Measurements from ENCODE around the gene SEZ6L2.
"Not testable (repeated sequence)": the region's sequence is repeated elsewhere in the genome, so short reads cannot be mapped to it uniquely, and the experiment has no call there.

The SEZ6L2 gene

DNA sequence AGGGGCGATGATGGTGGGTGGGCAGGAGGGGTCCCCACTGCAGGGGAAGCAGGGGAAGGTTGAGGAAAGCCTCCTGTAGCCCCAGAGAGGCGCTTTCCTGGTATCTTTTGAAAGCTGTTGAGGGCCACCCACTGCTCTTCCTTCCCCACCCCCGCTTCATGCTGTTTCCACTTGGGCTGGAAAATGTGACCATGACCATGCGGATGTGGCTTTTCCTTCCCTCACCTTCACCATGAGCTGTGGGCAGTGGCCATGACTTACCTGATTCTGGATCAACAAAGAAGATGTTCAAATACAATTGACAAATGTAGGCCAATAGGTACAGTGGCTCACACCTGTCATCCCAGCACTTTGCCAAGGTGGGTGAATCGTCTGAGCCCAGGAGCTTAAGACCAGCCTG is 65.3 kb downstream of the SEZ6L2 start:
- Histone ChIP-seq H3K27ac (ENCODE audit: extremely low read depth, low read depth, low read length) (no peak overlapping the region), H3K4me3 (ENCODE audit: low read depth, low read length) (no peak overlapping the region), H3K9me3 (ENCODE audit: control insufficient read depth, insufficient read depth, low read depth, low read length) (no peaks in the 10 kb centered on the region), H3K36me3 (ENCODE audit: control insufficient read depth in 2 of 2, insufficient read depth in 1 of 2, low read length in 2 of 2) (peaks cover 0 to 5% of the 10 kb centered on the region in 2 experiments; a peak in 1 of 3 replicates), H3K4me1 (ENCODE audit: control insufficient read depth, insufficient read depth, low read length) (no peaks in the 10 kb centered on the region)
- ChIA-PET POLR2A (no interaction called here), CTCF (interaction anchor here (0.6 to 6.5 kb wide), 2 partner anchors 14 to 1180 kb away, joined by 6 to 67 read pairs; no protein-coding TSS in a partner anchor)
- TF ChIP-seq ZNF521 (tag by site-specific recombination; IDR thresholded peaks at IDR 0.05) (no peak), ZNF24 (tag by site-specific recombination; IDR thresholded peaks at IDR 0.05) (no peak), ZNF645 (tag by site-specific recombination; IDR thresholded peaks at IDR 0.05) (no peak), ZNF621 (tag by site-specific recombination; IDR thresholded peaks at IDR 0.05) (no peak), ZFP41 (tag by site-specific recombination; IDR thresholded peaks at IDR 0.05; ENCODE audit: borderline replicate concordance) (no peak), ZNF391 (tag by site-specific recombination; IDR thresholded peaks at IDR 0.05; ENCODE audit: borderline replicate concordance, low read depth) (no peak), ZNF311 (tag by site-specific recombination; IDR thresholded peaks at IDR 0.05; ENCODE audit: borderline replicate concordance) (no peak), ZNF292 (tag by site-specific recombination; IDR thresholded peaks at IDR 0.05; ENCODE audit: borderline replicate concordance, low read depth) (no peak), KLF1 (tag by site-specific recombination; IDR thresholded peaks at IDR 0.05) (no peak), ZNF404 (tag by site-specific recombination; IDR thresholded peaks at IDR 0.05) (no peak), ZNF549 (tag by site-specific recombination; IDR thresholded peaks at IDR 0.05) (no peak)
- TF ChIP-seq, protein P1, sequence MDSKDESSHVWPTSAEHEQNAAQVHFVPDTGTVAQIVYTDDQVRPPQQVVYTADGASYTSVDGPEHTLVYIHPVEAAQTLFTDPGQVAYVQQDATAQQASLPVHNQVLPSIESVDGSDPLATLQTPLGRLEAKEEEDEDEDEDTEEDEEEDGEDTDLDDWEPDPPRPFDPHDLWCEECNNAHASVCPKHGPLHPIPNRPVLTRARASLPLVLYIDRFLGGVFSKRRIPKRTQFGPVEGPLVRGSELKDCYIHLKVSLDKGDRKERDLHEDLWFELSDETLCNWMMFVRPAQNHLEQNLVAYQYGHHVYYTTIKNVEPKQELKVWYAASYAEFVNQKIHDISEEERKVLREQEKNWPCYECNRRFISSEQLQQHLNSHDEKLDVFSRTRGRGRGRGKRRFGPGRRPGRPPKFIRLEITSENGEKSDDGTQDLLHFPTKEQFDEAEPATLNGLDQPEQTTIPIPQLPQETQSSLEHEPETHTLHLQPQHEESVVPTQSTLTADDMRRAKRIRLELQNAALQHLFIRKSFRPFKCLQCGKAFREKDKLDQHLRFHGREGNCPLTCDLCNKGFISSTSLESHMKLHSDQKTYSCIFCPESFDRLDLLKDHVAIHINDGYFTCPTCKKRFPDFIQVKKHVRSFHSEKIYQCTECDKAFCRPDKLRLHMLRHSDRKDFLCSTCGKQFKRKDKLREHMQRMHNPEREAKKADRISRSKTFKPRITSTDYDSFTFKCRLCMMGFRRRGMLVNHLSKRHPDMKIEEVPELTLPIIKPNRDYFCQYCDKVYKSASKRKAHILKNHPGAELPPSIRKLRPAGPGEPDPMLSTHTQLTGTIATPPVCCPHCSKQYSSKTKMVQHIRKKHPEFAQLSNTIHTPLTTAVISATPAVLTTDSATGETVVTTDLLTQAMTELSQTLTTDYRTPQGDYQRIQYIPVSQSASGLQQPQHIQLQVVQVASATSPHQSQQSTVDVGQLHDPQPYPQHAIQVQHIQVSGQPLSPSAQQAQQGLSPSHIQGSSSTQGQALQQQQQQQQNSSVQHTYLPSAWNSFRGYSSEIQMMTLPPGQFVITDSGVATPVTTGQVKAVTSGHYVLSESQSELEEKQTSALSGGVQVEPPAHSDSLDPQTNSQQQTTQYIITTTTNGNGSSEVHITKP (tag by site-specific recombination; IDR thresholded peaks at IDR 0.05): no peak

DNA sequence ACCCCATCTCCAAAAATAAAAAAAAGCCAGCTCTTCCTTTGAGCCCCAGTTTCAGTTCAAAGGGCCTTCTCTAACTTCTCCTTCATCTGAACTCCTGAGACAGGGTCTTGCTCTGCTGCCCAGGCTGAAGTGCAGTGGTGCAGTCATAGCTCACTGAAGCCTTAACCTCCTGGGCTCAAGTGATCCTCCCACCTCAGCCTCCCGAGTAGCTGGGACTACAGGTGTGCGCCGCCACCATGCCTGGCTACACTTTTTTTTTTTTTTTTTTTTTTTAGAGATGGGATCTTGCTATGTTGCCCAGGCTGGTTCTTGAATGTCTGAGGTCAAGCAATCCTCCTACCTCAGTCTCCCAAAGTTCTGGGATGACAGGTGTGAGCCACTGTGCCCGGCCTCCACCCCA is 66.1 kb downstream of the SEZ6L2 start:
- ChIA-PET POLR2A (interaction anchor here (0.6 kb wide), 1 partner anchor 194 kb away, joined by 3 read pairs; no protein-coding TSS in a partner anchor), CTCF (interaction anchor here (0.6 to 1.2 kb wide), 2 partner anchors 15 to 186 kb away, joined by 4 to 10 read pairs; no protein-coding TSS in a partner anchor)
- not testable (repeated sequence) for H3K4me3 ChIP-seq (ENCODE audit: low read depth, low read length); H3K9me3 ChIP-seq (ENCODE audit: control insufficient read depth, insufficient read depth, low read depth, low read length); H3K4me1 ChIP-seq (ENCODE audit: control insufficient read depth, insufficient read depth, low read length); H3K36me3 ChIP-seq (ENCODE audit: control insufficient read depth in 2 of 2, insufficient read depth in 1 of 2, low read length in 2 of 2); H3K27ac ChIP-seq (ENCODE audit: extremely low read depth, low read depth, low read length)
- TF ChIP-seq, protein P2, sequence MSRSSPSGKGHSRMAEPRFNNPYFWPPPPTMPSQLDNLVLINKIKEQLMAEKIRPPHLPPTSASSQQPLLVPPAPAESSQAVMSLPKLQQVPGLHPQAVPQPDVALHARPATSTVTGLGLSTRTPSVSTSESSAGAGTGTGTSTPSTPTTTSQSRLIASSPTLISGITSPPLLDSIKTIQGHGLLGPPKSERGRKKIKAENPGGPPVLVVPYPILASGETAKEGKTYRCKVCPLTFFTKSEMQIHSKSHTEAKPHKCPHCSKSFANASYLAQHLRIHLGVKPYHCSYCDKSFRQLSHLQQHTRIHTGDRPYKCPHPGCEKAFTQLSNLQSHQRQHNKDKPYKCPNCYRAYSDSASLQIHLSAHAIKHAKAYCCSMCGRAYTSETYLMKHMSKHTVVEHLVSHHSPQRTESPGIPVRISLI (tag by site-specific recombination; IDR thresholded peaks at IDR 0.05): peak; percentile 25; the same call in 1 of the 2 replicates
- peak; percentile 92 for TF ChIP-seq ZNF121 (tag by site-specific recombination; IDR thresholded peaks at IDR 0.05)

GRCh38 chr16:29831490-29831889 is 67.9 kb downstream of the SEZ6L2 start:
- no peaks in the 10 kb centered on the region for H3K4me1 ChIP-seq (ENCODE audit: control insufficient read depth, insufficient read depth, low read length)
- peak; percentile 74 for TF ChIP-seq ZNF10 (tag by site-specific recombination; IDR thresholded peaks at IDR 0.05)
- TF ChIP-seq KLF10 (tag by site-specific recombination; IDR thresholded peaks at IDR 0.05): no peak
- TF ChIP-seq ZNF2 (tag by site-specific recombination; IDR thresholded peaks at IDR 0.05): no peak
- no peak for TF ChIP-seq GLI4 (tag by site-specific recombination; IDR thresholded peaks at IDR 0.05)
- no peak for TF ChIP-seq KLF1 (tag by site-specific recombination; IDR thresholded peaks at IDR 0.05)
- TF ChIP-seq, protein P3, sequence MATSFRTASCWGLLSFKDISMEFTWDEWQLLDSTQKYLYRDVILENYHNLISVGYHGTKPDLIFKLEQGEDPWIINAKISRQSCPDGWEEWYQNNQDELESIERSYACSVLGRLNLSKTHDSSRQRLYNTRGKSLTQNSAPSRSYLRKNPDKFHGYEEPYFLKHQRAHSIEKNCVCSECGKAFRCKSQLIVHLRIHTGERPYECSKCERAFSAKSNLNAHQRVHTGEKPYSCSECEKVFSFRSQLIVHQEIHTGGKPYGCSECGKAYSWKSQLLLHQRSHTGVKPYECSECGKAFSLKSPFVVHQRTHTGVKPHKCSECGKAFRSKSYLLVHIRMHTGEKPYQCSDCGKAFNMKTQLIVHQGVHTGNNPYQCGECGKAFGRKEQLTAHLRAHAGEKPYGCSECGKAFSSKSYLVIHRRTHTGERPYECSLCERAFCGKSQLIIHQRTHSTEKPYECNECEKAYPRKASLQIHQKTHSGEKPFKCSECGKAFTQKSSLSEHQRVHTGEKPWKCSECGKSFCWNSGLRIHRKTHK (tag by site-specific recombination; IDR thresholded peaks at IDR 0.05): no peak
- H3K36me3 ChIP-seq (ENCODE audit: control insufficient read depth in 2 of 2, insufficient read depth in 1 of 2, low read length in 2 of 2): peaks cover 0 to 5% of the 10 kb centered on the region in 2 experiments; a peak in 1 of 3 replicates
- ChIA-PET POLR2A (no interaction called here), CTCF (no interaction called here)
- H3K9me3 ChIP-seq (ENCODE audit: control insufficient read depth, insufficient read depth, low read depth, low read length): no peaks in the 10 kb centered on the region
- no peak overlapping the region for H3K4me3 ChIP-seq (ENCODE audit: low read depth, low read length)
- no peak overlapping the region for H3K27ac ChIP-seq (ENCODE audit: extremely low read depth, low read depth, low read length)
